NK-92 treated with Interleukin-12 subunit alpha and Interleukin-12 subunit beta, amount 100 ng/mL, for 24 hours (cell line): ENCODE data around the gene ARIH2.
A peak's percentile ranks its signal among the peaks of the same experiment; 100 is the strongest.

Experiments used
- DNase-seq: peaks from one replicate; lab custom pipeline; 2025; lab: John Stamatoyannopoulos, UW

The ARIH2 gene

GRCh38 chr3:48974076-48974864 lies 55.6 kb downstream of the ARIH2 start:
- no peak for DNase-seq

- no peak for DNase-seq
These were observed 60.8 kb downstream of the ARIH2 start for GRCh38 chr3:48979451-48979850.

DNA sequence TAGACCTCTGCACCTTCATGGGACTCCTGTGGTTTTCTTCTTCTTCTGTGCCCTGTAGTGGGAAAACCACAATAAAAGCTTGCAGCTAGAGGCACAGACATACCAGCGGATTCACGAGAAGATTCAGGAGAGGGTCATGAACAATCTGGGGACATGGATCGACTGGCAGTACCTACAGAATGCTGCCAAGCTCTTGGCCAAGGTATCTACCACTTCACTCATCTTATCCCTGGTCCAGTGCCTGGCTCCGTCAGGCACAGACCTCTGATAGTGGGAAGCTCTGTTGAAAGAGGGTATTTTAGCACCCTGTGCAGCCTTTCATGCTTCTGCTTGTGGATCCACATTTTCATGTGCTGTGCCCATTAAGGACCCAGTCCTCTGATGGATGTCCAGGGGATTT lies 61.7 kb downstream of the ARIH2 start:
- no peak for DNase-seq

- no peak for DNase-seq
These were observed 63.4 kb downstream of the ARIH2 start for GRCh38 chr3:48982016-48982415.

GRCh38 chr3:48982686-48983085 lies 64.0 kb downstream of the ARIH2 start:
- DNase-seq = no peak

DNA sequence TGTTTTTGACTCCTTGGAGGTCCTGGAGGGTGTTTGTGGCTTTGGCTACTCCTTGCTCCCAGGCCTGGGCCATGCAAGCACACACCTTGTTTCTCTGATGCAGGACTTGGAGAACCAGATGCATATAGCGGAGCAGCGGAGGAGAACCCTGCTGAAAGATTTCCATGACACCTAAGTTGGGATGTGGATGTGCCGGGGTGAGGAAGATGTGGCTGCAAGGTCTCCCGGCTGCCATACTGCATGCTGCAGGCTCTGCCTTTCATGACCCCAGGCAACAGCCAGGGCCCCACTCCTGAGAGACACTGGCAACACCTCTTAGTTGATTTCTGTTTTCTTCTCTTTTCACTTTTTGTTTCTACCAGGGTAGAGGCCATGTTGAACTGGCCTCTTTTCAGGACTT lies 64.5 kb downstream of the ARIH2 start:
- no peak for DNase-seq

DNA sequence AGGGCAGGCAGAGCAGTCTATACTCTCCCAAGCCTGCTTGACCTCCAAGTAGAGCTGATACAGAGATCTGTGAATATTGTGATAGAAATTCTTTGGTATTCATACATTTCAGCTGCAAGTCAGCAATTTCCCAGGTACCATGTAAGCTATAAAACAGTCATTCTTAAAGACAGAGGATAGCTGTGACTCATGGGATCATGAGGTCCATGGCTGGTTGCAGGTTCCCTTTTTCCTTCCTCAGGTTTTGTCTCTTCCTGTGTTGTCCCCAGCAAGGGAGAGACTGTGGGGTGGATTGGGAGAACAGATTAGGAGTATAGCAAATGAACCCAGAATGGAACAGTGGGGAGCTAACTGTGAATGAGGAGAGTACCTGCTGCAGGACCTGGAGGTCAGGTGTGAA lies 66.0 kb downstream of the ARIH2 start:
- DNase-seq = no peak

DNA sequence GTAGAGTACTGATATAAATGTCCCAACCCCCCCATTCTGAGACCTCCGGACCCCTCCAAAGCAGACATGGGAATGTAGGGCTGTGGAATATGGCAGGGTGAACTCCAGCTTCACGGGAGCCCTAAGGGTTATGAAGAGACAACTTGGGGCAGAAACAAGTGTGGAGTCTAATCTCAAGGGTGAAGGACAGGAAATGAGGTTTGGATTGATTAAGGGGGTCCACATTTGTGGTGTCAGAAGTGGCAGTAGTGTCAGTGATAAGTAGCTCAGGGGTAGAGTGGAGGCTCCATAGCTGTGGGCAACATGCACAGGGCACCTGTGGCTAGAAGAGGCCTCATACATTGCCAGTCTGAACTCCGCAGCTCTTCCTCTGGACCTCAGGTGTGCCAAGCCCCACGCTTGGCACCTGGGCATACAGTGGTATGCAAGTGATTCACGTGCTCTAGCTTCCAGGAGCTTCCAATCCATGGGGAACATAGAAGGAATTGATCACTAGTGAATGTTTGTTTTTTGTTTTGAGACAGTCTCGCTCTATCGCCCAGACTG lies 67.3 kb downstream of the ARIH2 start:
- no peak for DNase-seq

- no peak for DNase-seq
These were observed 70.6 kb downstream of the ARIH2 start for GRCh38 chr3:48989126-48989795.

- peak; percentile 71 for DNase-seq
These were observed 71.4 kb downstream of the ARIH2 start, which contains the start of gene P4HTM for GRCh38 chr3:48989796-48990635. Gene P4HTM, plus strand, starts transcription at chr3:48990241. Its CDS starts 16 bp downstream, at chr3:48990257.

- no peak for DNase-seq
These were observed 72.2 kb downstream of the ARIH2 start for GRCh38 chr3:48990636-48991469.

DNA sequence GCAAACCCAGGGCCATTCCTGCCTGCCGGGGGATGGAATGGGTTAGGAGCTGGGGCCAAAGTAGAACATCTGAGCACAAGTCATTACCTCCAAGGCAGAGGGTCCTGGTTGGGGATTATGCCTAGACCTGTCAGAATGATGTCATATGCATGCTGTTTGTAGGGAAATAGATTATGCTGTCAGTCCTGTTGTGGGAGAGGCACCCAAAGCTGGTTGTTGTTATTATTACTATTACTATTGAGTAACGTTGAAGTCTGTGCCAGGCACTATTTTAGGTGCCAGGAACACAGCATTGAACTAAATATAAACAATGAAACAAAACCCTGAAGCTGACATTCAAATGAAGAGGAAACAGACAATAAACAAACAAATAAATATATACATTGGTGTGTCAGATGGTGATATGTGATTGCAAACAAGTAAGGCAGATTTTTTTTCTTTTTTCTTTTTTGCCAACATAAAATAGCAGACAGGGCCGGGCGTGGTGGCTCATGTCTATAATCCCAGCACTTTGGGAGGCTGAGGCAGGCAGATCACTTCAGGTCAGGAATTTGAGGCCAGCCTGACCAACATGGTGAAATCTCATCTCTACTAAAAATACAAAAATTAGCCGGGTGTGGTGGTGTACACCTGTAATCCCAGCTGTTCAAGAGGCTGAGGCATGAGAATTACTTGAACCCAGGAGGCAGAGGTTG lies 73.4 kb downstream of the ARIH2 start:
- no peak for DNase-seq

DNA sequence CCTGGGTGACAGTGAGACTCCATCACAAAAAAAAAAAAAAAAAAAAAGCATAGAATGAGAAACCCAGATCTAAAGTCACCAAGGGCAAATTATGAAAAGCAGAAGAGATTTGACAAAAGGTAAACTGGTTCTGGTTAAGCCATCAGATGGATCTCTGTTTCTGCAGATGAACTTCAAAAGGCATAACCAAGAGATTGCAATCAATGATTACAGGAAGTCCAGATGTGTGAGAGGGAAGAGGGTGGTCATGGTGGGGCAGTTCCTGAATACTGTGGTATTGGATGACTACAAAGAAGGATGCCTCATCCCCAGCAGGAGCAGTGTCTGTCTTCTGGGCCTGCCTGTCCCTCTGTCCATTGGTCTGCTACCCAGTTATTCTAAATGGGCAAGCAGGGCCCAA lies 75.2 kb downstream of the ARIH2 start:
- DNase-seq = no peak

- DNase-seq = no peak
These were observed 78.0 kb downstream of the ARIH2 start for GRCh38 chr3:48996640-48997039.

GRCh38 chr3:48997102-48997635 lies 78.5 kb downstream of the ARIH2 start:
- no peak for DNase-seq

- DNase-seq = no peak
These were observed 79.3 kb downstream of the ARIH2 start for GRCh38 chr3:48997714-48998637.

GRCh38 chr3:48999085-48999858 lies 80.6 kb downstream of the ARIH2 start:
- DNase-seq = no peak

DNA sequence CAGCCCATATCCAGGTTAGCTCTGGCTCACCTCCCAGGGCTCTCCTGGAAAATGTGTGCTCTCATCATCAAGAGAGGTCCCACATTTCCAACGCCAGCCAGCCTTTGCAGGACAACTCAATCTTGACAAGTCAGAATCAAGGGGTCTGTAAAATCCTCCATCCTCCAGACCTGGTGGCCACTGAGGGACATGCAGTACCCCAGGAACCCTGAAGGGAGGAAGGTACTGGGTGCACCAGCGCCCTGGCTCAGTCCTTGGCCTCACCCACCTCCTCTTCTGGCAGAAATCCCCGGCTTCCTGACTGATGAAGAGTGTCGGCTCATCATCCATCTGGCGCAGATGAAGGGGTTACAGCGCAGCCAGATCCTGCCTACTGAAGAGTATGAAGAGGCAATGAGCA lies 82.5 kb downstream of the ARIH2 start:
- DNase-seq = no peak
